ENCODE results near the gene KIFC1. TPM values are rescaled to one million over a fixed set of nuclear protein-coding genes. Genes with fewer than 3 reads are reported as not detected.

The KIFC1 gene
- polyA plus RNA-seq, 1 of the 3 experiments (the other 2 are of a cell fraction): 35.9 TPM

DNA sequence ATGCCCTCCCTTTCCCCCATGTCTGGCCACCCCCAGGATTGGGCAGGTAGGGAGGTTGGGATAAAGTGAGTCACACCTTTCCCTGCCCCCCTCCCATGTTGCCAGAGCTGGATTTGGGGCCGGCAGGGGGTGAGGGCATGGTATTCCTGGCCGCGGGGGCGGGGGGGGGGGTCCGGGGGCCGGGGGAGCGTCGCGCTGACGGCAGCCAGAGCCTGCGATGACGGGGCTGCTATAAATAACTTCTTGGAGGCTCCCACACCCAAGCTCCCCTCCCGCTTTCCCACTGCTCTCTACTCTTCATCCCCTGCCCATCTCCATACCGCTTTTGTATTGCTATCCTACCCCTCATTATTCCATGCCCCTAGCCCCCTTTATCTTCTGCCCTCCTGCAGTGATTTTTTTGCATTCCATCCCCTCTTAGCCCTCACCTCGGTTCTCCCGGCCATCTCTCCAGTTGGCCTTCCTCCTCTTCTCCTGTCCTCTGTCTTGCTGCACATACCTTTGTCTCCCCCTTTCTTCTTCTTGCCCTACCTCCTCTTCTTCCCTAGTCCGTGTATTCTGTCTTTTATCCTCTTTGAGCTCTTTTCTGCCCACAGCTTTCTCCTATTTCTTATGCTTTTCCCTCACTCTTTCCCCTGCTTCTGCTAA lies 42.0 kb downstream of the KIFC1 start:
- TF ChIP-seq, protein P1, sequence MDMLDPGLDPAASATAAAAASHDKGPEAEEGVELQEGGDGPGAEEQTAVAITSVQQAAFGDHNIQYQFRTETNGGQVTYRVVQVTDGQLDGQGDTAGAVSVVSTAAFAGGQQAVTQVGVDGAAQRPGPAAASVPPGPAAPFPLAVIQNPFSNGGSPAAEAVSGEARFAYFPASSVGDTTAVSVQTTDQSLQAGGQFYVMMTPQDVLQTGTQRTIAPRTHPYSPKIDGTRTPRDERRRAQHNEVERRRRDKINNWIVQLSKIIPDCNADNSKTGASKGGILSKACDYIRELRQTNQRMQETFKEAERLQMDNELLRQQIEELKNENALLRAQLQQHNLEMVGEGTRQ (IDR thresholded peaks at IDR 0.05; ENCODE audit: borderline replicate concordance, low read depth, low read length): no peak
- H3K9me3 ChIP-seq: no peaks in the 10 kb centered on the region
- peaks cover 21% of the 10 kb centered on the region; the same call in 1 of the 2 replicates for H3K79me2 ChIP-seq (ENCODE audit: insufficient read depth)
- H4K20me1 ChIP-seq (ENCODE audit: insufficient read depth): no peaks in the 10 kb centered on the region; the same call in 1 of the 2 replicates
- no peak overlapping the region for H3K4me3 ChIP-seq (ENCODE audit: low read depth in 2 of 2, low read length in 1 of 2)
- peaks cover 8% of the 10 kb centered on the region for H3F3A ChIP-seq (replicated peaks; ENCODE audit: insufficient read depth)
- no peak overlapping the region for H2AFZ ChIP-seq (ENCODE audit: low read depth)
- H3K27ac ChIP-seq (ENCODE audit: low read depth in 2 of 2, low read length in 1 of 2): no peak overlapping the region
- no peaks in the 10 kb centered on the region for H3K9me2 ChIP-seq
- H3K27me3 ChIP-seq (ENCODE audit: insufficient read depth): no peaks in the 10 kb centered on the region
- ChIA-PET POLR2A (no interaction called here), CTCF (interaction anchor here (0.9 kb wide), 1 partner anchor 43 kb away, joined by 3 read pairs; no protein-coding TSS in a partner anchor)
- H3K4me2 ChIP-seq: no peak overlapping the region
- DNase-seq: peak; percentile 20
- 77% methylated on average over 8 of the region's 17 CpGs for WGBS (ENCODE audit: low lambda C conversion rate)
- peaks cover 17 to 25% of the 10 kb centered on the region in 2 experiments for H3K36me3 ChIP-seq (replicated peaks in 1 of 2; ENCODE audit: control insufficient read depth in 1 of 2, insufficient read depth in 2 of 2, low read length in 1 of 2)
- peaks cover 13 to 28% of the 10 kb centered on the region in 2 experiments; a peak in 3 of 4 replicates for H3K4me1 ChIP-seq (ENCODE audit: control insufficient read depth in 1 of 2, insufficient read depth in 2 of 2, low read depth in 1 of 2, low read length in 1 of 2)
- no peak overlapping the region for H3K9ac ChIP-seq

DNA sequence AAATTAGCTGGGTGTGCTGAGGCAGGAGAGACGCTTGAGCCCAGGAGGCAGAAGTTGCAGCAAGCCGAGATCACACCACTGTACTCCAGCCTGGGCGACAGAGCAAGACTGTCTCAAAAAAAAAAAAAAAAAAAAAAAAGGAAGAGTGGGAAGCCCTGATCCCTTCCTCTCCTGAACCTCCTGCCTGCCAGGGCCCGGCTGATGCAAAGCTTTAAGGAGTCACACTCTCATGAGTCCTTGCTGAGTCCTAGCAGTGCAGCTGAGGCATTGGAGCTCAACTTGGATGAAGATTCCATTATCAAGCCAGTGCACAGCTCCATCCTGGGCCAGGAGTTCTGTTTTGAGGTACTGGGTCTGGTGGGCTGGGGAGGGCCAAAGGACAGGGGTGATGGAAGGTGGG lies 43.3 kb downstream of the KIFC1 start:
- no peak overlapping the region for H3K9ac ChIP-seq
- H3K9me3 ChIP-seq: no peaks in the 10 kb centered on the region
- H3K27ac ChIP-seq (ENCODE audit: low read depth in 2 of 2, low read length in 1 of 2): no peak overlapping the region
- no peaks in the 10 kb centered on the region for H4K20me1 ChIP-seq (ENCODE audit: insufficient read depth)
- WGBS (ENCODE audit: low lambda C conversion rate): 88% methylated on average over 3 of the region's 4 CpGs
- no peaks in the 10 kb centered on the region for H3F3A ChIP-seq (replicated peaks; ENCODE audit: insufficient read depth)
- no peak for TF ChIP-seq RCOR1 (IDR thresholded peaks at IDR 0.05; ENCODE audit: low read length)
- TF ChIP-seq, protein P2, sequence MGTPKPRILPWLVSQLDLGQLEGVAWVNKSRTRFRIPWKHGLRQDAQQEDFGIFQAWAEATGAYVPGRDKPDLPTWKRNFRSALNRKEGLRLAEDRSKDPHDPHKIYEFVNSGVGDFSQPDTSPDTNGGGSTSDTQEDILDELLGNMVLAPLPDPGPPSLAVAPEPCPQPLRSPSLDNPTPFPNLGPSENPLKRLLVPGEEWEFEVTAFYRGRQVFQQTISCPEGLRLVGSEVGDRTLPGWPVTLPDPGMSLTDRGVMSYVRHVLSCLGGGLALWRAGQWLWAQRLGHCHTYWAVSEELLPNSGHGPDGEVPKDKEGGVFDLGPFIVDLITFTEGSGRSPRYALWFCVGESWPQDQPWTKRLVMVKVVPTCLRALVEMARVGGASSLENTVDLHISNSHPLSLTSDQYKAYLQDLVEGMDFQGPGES (IDR thresholded peaks at IDR 0.05; ENCODE audit: low read depth, low read length): no peak
- H2AFZ ChIP-seq (ENCODE audit: low read depth): no peak overlapping the region
- H3K4me2 ChIP-seq: no peak overlapping the region
- no peak overlapping the region for H3K4me3 ChIP-seq (ENCODE audit: low read depth in 2 of 2, low read length in 1 of 2)
- peaks cover 22 to 26% of the 10 kb centered on the region in 2 experiments for H3K36me3 ChIP-seq (replicated peaks in 1 of 2; ENCODE audit: control insufficient read depth in 1 of 2, insufficient read depth in 2 of 2, low read length in 1 of 2)
- CTCF ChIA-PET: interaction anchor here (1.0 kb wide), 1 partner anchor 13 kb away, joined by 3 read pairs; no protein-coding TSS in a partner anchor
- H3K27me3 ChIP-seq (ENCODE audit: insufficient read depth): no peaks in the 10 kb centered on the region
- POLR2A ChIA-PET: no interaction called here
- H3K79me2 ChIP-seq (ENCODE audit: insufficient read depth): peaks cover 8% of the 10 kb centered on the region; the same call in 1 of the 2 replicates
- no peaks in the 10 kb centered on the region for H3K9me2 ChIP-seq
- peaks cover 8 to 19% of the 10 kb centered on the region in 2 experiments; a peak in 2 of 4 replicates for H3K4me1 ChIP-seq (ENCODE audit: control insufficient read depth in 1 of 2, insufficient read depth in 2 of 2, low read depth in 1 of 2, low read length in 1 of 2)
- DNase-seq: no peak

DNA sequence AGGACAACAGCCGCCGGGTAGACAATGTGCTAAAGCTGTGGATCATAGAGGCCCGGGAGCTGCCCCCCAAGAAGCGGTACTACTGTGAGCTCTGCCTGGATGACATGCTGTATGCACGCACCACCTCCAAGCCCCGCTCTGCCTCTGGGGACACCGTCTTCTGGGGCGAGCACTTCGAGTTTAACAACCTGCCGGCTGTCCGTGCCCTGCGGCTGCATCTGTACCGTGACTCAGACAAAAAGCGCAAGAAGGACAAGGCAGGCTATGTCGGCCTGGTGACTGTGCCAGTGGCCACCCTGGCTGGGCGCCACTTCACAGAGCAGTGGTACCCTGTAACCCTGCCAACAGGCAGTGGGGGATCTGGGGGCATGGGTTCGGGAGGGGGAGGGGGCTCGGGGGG lies 46.0 kb downstream of the KIFC1 start:
- no peaks in the 10 kb centered on the region for H3K4me1 ChIP-seq (ENCODE audit: control insufficient read depth in 1 of 2, insufficient read depth in 2 of 2, low read depth in 1 of 2, low read length in 1 of 2)
- 90% methylated on average over 12 of the region's 18 CpGs for WGBS (ENCODE audit: low lambda C conversion rate)
- H4K20me1 ChIP-seq (ENCODE audit: insufficient read depth): no peaks in the 10 kb centered on the region
- H2AFZ ChIP-seq (ENCODE audit: low read depth): no peak overlapping the region
- H3K4me2 ChIP-seq: no peak overlapping the region
- peaks cover 22 to 33% of the 10 kb centered on the region in 2 experiments for H3K36me3 ChIP-seq (replicated peaks in 1 of 2; ENCODE audit: control insufficient read depth in 1 of 2, insufficient read depth in 2 of 2, low read length in 1 of 2)
- no peaks in the 10 kb centered on the region for H3K27me3 ChIP-seq (ENCODE audit: insufficient read depth)
- no peaks in the 10 kb centered on the region for H3K79me2 ChIP-seq (ENCODE audit: insufficient read depth)
- ChIA-PET POLR2A (no interaction called here), CTCF (interaction anchor here (0.9 to 2.4 kb wide), 2 partner anchors 10 to 12 kb away, joined by 3 to 8 read pairs; no protein-coding TSS in a partner anchor)
- no peaks in the 10 kb centered on the region for H3K9me3 ChIP-seq
- H3K4me3 ChIP-seq (ENCODE audit: low read depth in 2 of 2, low read length in 1 of 2): no peak overlapping the region
- no peak overlapping the region for H3K9ac ChIP-seq
- H3K27ac ChIP-seq (ENCODE audit: low read depth in 2 of 2, low read length in 1 of 2): no peak overlapping the region
- peak; percentile 16 for DNase-seq
- TF ChIP-seq RAD21 (IDR thresholded peaks at IDR 0.05; ENCODE audit: low read length): no peak
- no peak for TF ChIP-seq SMC3 (IDR thresholded peaks at IDR 0.05; ENCODE audit: low read depth, low read length)
- TF ChIP-seq, protein P3, sequence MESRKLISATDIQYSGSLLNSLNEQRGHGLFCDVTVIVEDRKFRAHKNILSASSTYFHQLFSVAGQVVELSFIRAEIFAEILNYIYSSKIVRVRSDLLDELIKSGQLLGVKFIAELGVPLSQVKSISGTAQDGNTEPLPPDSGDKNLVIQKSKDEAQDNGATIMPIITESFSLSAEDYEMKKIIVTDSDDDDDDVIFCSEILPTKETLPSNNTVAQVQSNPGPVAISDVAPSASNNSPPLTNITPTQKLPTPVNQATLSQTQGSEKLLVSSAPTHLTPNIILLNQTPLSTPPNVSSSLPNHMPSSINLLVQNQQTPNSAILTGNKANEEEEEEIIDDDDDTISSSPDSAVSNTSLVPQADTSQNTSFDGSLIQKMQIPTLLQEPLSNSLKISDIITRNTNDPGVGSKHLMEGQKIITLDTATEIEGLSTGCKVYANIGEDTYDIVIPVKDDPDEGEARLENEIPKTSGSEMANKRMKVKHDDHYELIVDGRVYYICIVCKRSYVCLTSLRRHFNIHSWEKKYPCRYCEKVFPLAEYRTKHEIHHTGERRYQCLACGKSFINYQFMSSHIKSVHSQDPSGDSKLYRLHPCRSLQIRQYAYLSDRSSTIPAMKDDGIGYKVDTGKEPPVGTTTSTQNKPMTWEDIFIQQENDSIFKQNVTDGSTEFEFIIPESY (IDR thresholded peaks at IDR 0.05; ENCODE audit: borderline replicate concordance, low read depth): no peak
- no peaks in the 10 kb centered on the region for H3K9me2 ChIP-seq
- H3F3A ChIP-seq (replicated peaks; ENCODE audit: insufficient read depth): no peaks in the 10 kb centered on the region

Data from SK-N-SH (cell line).